H9 (cell line): ENCODE data around the gene ATXN10. TPM values are rescaled to one million over a fixed set of nuclear protein-coding genes. Genes with fewer than 3 reads are reported as not detected.

ENCODE experiments used
- DNase-seq: peaks from one replicate; pipeline ENCODE4 v3.0.0-alpha.2; 2017
- H2AFZ ChIP-seq: one replicate; pipeline ENCODE4 v1.6.1; 2013; ENCODE audit warnings: mild to moderate bottlenecking, low read length, control low read depth, moderate library complexity
- H2AK5ac ChIP-seq: 2 replicates; pipeline ENCODE4 v1.6.1; 2013; ENCODE audit warnings: low read length, control low read depth, mixed read lengths; ENCODE audit not compliant: insufficient read length
- H2BK120ac ChIP-seq: one replicate; pipeline ENCODE4 v1.6.1; 2013; ENCODE audit warnings: low read depth, mild to moderate bottlenecking, low read length, control low read depth, inconsistent platforms; ENCODE audit not compliant: poor library complexity, severe bottlenecking
- H2BK12ac ChIP-seq: 2 replicates; pipeline ENCODE4 v1.6.1; 2013; ENCODE audit warnings: low read length, control low read depth, mixed read lengths, low read depth; ENCODE audit not compliant: insufficient read length
- H2BK15ac ChIP-seq: 2 replicates; pipeline ENCODE4 v1.6.1; 2013; ENCODE audit warnings: low read depth, low read length, control low read depth
- H2BK20ac ChIP-seq: one replicate; pipeline ENCODE4 v1.6.1; 2013; ENCODE audit warnings: low read depth, mild to moderate bottlenecking, low read length, control low read depth, inconsistent platforms; ENCODE audit not compliant: poor library complexity, severe bottlenecking
- H2BK5ac ChIP-seq: 2 replicates; pipeline ENCODE4 v1.6.1; 2013; ENCODE audit warnings: low read length, control low read depth, mixed read lengths; ENCODE audit not compliant: insufficient read length
- H3K14ac ChIP-seq: 2 replicates; pipeline ENCODE4 v1.6.1; 2013; ENCODE audit warnings: low read length, control low read depth; ENCODE audit not compliant: insufficient read depth
- H3K18ac ChIP-seq: 2 replicates; pipeline ENCODE4 v1.6.1; 2013; ENCODE audit warnings: low read depth, mild to moderate bottlenecking, mixed read lengths, low read length, control low read depth; ENCODE audit not compliant: insufficient read length
- H3K23ac ChIP-seq: 2 replicates; pipeline ENCODE4 v1.6.1; 2013; ENCODE audit warnings: low read length, control low read depth, mixed read lengths, low read depth; ENCODE audit not compliant: insufficient read length
- H3K23me2 ChIP-seq: 2 replicates; pipeline ENCODE4 v1.6.1; 2013; ENCODE audit warnings: low read depth, mild to moderate bottlenecking, mixed read lengths, low read length, control low read depth; ENCODE audit not compliant: insufficient read length, poor library complexity, severe bottlenecking
- H3K27ac ChIP-seq: 2 replicates; pipeline ENCODE4 v1.5.1; 2013; ENCODE audit warnings: low read length, control low read depth, mixed read lengths, low read depth; ENCODE audit not compliant: insufficient read length
- H3K27me3 ChIP-seq: 2 replicates; pipeline ENCODE4 v1.6.1; 2013; ENCODE audit warnings: low read length, control low read depth, inconsistent platforms; ENCODE audit not compliant: insufficient read depth
- H3K4ac ChIP-seq: 2 replicates; pipeline ENCODE4 v1.6.1; 2013; ENCODE audit warnings: low read depth, mild to moderate bottlenecking, control low read depth, inconsistent platforms, low read length, moderate library complexity
- H3K4me1 ChIP-seq: 2 replicates; pipeline ENCODE4 v1.6.1; 2013; ENCODE audit warnings: low read length, control low read depth, inconsistent platforms; ENCODE audit not compliant: insufficient read depth
- H3K4me2 ChIP-seq: 2 replicates; pipeline ENCODE4 v1.6.1; 2013; ENCODE audit warnings: low read length, control low read depth, mixed read lengths; ENCODE audit not compliant: insufficient read length, insufficient read depth
- H3K56ac ChIP-seq: 2 replicates; pipeline ENCODE4 v1.6.1; 2013; ENCODE audit warnings: low read depth, mild to moderate bottlenecking, mixed read lengths, low read length, control low read depth; ENCODE audit not compliant: insufficient read length
- H3K79me1 ChIP-seq: 2 replicates; pipeline ENCODE4 v1.6.1; 2013; ENCODE audit warnings: low read depth, mild to moderate bottlenecking, moderate library complexity, low read length, control low read depth, inconsistent platforms; ENCODE audit not compliant: insufficient read depth, poor library complexity, severe bottlenecking
- H3K79me2 ChIP-seq: 2 replicates; pipeline ENCODE4 v1.6.1; 2013; ENCODE audit warnings: low read length, control low read depth, inconsistent platforms; ENCODE audit not compliant: insufficient read depth
- H3K9ac ChIP-seq: 2 replicates; pipeline ENCODE4 v1.6.1; 2013; ENCODE audit warnings: low read length, control low read depth, mixed read lengths; ENCODE audit not compliant: insufficient read length; ENCODE audit errors: extremely low read depth
- H3K9me3 ChIP-seq: one replicate; pipeline ENCODE4 v1.6.1; 2013; ENCODE audit warnings: low read depth, low read length, inconsistent platforms; ENCODE audit not compliant: control insufficient read depth
- H3T11ph ChIP-seq: one replicate; pipeline ENCODE4 v1.6.1; 2013; ENCODE audit warnings: mild to moderate bottlenecking, low read length, control low read depth, inconsistent platforms
- H4K20me1 ChIP-seq: one replicate; pipeline ENCODE4 v1.6.1; 2013; ENCODE audit not compliant: control insufficient read depth, insufficient read length, insufficient read depth
- H4K5ac ChIP-seq: 2 replicates; pipeline ENCODE4 v1.6.1; 2013; ENCODE audit warnings: low read depth, mild to moderate bottlenecking, mixed read lengths, low read length, control low read depth; ENCODE audit not compliant: insufficient read length
- H4K8ac ChIP-seq: replicated peaks from 2 replicates; pipeline ENCODE4 v1.6.1; 2013; ENCODE audit warnings: low read length, control low read depth, mixed read lengths, low read depth; ENCODE audit not compliant: insufficient read length
- H4K91ac ChIP-seq: 2 replicates; pipeline ENCODE4 v1.6.1; 2013; ENCODE audit warnings: low read depth, mild to moderate bottlenecking, moderate library complexity, mixed read lengths, low read length, control low read depth; ENCODE audit not compliant: insufficient read length
- H3K27ac Mint-ChIP-seq, 3 experiments: 2 replicates in 2 of 3; 3 replicates in 1 of 3; pipeline ENCODE4 v1.8.0; 2020 to 2021; ENCODE audit warnings: mixed read lengths in 3 of 3, mild to moderate bottlenecking in 1 of 3, moderate library complexity in 1 of 3
- H3K27me3 Mint-ChIP-seq: 2 replicates; pipeline ENCODE4 v1.8.0; 2021; ENCODE audit warnings: low read depth, mild to moderate bottlenecking, moderate library complexity, mixed read lengths
- H3K36me3 Mint-ChIP-seq, 3 experiments: 2 replicates in 2 of 3; 3 replicates in 1 of 3; pipeline ENCODE4 v1.8.0; 2020 to 2021; ENCODE audit warnings: low read depth in 3 of 3, mixed read lengths in 3 of 3; ENCODE audit not compliant: insufficient read depth in 1 of 3
- H3K4me1 Mint-ChIP-seq, 2 experiments: 2 replicates each; pipeline ENCODE4 v1.8.0; 2020; ENCODE audit warnings: mixed read lengths in 2 of 2
- H3K4me3 Mint-ChIP-seq, 2 experiments: 2 replicates in 1 of 2; 3 replicates in 1 of 2; pipeline ENCODE4 v1.8.0; 2020 to 2021; ENCODE audit warnings: mild to moderate bottlenecking in 2 of 2, mixed read lengths in 2 of 2, moderate library complexity in 1 of 2
- H3K9me3 Mint-ChIP-seq, 2 experiments: 2 replicates in 1 of 2; 3 replicates in 1 of 2; pipeline ENCODE4 v1.8.0; 2020; ENCODE audit warnings: mild to moderate bottlenecking in 2 of 2, mixed read lengths in 2 of 2, moderate library complexity in 1 of 2
- CTCF ChIP-seq: fragments of 200-600 bp; sonication (generic); conservative IDR thresholded peaks from 3 replicates; pipeline ENCODE4 v1.8.0; 2021; ENCODE audit warnings: antibody characterized with exemption, mild to moderate bottlenecking
- WGBS: extraction: QIAGEN DNeasy Blood & Tissue Kit; methylation state at CpG from one replicate; pipeline ENCODE4 v1.1.7; 2013; ENCODE audit warnings: missing lambda C conversion rate, low lambda C conversion rate, mixed read lengths; ENCODE audit not compliant: insufficient read length; ENCODE audit errors: extremely low coverage; 5-methylcytosine and 5-hydroxymethylcytosine counted together
- total RNA-seq: library from RNA; stranded (reverse); gene quantifications from 2 replicates; pipeline ENCODE4 v1.2.1, GENCODE V29; 2021

The ATXN10 gene
- total RNA-seq, 1 experiment from 2014 or later = 210 TPM

- WGBS = no CpG with 5 or more reads among the region's 2 CpGs
- Histone ChIP-seq H3K23ac (no peak overlapping the region), H3K14ac (no peak overlapping the region), H2BK5ac (no peak overlapping the region), H4K91ac (no peak overlapping the region), H4K5ac (no peak overlapping the region), H2BK12ac (no peak overlapping the region), H3K18ac (no peak overlapping the region), H2BK20ac (no peak overlapping the region), H3K27me3 (no peaks in the 10 kb centered on the region), H3K27ac (no peak overlapping the region), H3K4me2 (no peak overlapping the region), H3K56ac (no peak overlapping the region), H3T11ph (no peak overlapping the region), H2BK120ac (no peak overlapping the region), H3K9me3 (no peaks in the 10 kb centered on the region), H3K79me2 (no peaks in the 10 kb centered on the region), H2AK5ac (no peak overlapping the region), H4K8ac (no peak overlapping the region), H4K20me1 (no peaks in the 10 kb centered on the region), H3K4me1 (0 out of 2 replicates have a peak, but pooled peaks cover 2% of the 10 kb centered on the region), H3K79me1 (no peaks in the 10 kb centered on the region), H3K9ac (no peak overlapping the region), H3K23me2 (no peaks in the 10 kb centered on the region), H2BK15ac (no peak overlapping the region), H3K4ac (no peak overlapping the region), H2AFZ (no peak overlapping the region)
- Mint-ChIP-seq H3K4me1 (peaks cover 8 to 9% of the 10 kb centered on the region in 2 experiments), H3K27ac (no peak overlapping the region; a peak in 1 of 7 replicates), H3K9me3 (no peaks in the 10 kb centered on the region), H3K4me3 (no peak overlapping the region), H3K36me3 (peaks cover 2 to 14% (median 13%) of the 10 kb centered on the region in 3 experiments; a peak in 5 of 7 replicates), H3K27me3 (no peaks in the 10 kb centered on the region)
- DNase-seq = no peak
- TF ChIP-seq CTCF = no peak
Measured at GRCh38 chr22:45752036-45752435, 80.4 kb downstream of the ATXN10 start.
